RWPE1 (cell line): Measurements from ENCODE around the gene CALN1.
A peak's percentile ranks its signal among the peaks of the same experiment; 100 is the strongest.

Experiments
- CTCF ChIA-PET: fragments of 350-600 bp; sonication (Branson Sonifier 250); formaldehyde crosslinking; extraction: SDS; loops from one replicate; lab custom pipeline; 2021; lab: Yijun Ruan, JAX
- POLR2A ChIA-PET: fragments of 400-600 bp; formaldehyde crosslinking; extraction: SDS; loops from one replicate; lab custom pipeline; 2020; ENCODE audit warnings: antibody characterized with exemption; ENCODE audit not compliant: low non-redundant PET; lab: Yijun Ruan, JAX
- DNase-seq: peaks from one replicate; pipeline ENCODE4 v3.0.0; 2012; ENCODE audit warnings: low spot score
- H3K27ac ChIP-seq: fragments of 450-650 bp; 2 replicates; pipeline ENCODE4 v1.5.1; 2017
- TF ChIP-seq, protein P1 (sequence below): fragments of 450-650 bp; conservative IDR thresholded peaks from 2 replicates; pipeline ENCODE4 v1.5.1; 2017; ENCODE audit warnings: low read depth, mild to moderate bottlenecking

The CALN1 gene

DNA sequence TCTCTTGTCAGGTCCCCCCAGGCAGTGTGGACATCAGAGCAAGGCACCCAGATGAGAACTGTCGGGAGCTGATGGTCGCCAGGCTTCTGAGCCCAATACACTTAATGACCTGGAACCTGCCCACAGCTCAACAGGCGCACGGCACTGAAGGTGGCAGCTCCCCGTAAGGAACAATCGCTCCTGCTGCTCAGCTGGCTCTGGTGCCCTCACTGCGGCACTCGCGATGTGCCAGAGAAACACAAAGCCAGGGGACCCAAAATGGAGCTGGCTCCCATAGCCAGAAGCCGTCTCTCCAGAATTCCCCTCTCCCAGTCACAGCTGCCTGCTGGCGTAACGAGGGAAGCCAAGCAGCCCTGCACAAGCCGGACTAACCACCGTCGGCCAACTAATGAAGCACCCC lies 6.3 kb downstream of the CALN1 start:
- no peak overlapping the region for H3K27ac ChIP-seq
- no peak for DNase-seq
- ChIA-PET POLR2A (no interaction called here), CTCF (interaction anchor here (0.6 to 0.7 kb wide), 3 partner anchors 14 to 66 kb away, joined by 3 to 6 read pairs (median 4); no protein-coding TSS in a partner anchor)
- TF ChIP-seq, protein P1, sequence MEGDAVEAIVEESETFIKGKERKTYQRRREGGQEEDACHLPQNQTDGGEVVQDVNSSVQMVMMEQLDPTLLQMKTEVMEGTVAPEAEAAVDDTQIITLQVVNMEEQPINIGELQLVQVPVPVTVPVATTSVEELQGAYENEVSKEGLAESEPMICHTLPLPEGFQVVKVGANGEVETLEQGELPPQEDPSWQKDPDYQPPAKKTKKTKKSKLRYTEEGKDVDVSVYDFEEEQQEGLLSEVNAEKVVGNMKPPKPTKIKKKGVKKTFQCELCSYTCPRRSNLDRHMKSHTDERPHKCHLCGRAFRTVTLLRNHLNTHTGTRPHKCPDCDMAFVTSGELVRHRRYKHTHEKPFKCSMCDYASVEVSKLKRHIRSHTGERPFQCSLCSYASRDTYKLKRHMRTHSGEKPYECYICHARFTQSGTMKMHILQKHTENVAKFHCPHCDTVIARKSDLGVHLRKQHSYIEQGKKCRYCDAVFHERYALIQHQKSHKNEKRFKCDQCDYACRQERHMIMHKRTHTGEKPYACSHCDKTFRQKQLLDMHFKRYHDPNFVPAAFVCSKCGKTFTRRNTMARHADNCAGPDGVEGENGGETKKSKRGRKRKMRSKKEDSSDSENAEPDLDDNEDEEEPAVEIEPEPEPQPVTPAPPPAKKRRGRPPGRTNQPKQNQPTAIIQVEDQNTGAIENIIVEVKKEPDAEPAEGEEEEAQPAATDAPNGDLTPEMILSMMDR = no peak

DNA sequence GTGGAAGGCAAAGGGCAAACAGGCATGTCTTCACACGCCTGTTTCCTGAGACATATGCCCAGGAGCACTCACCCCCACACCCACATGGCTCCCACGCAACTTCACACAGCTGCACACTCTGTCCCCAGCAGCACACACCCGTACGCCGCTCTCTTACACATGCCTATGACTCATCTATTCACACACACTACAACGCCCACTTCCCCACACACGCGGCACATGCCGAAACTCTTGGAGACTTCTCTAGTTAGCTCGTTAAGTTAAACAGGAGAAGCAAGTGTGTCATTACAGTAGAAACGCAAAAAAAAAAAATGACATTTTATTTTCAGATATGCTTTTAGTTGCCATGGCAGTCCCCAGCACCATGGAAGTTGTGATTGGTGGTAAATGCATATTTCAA lies 6.7 kb downstream of the CALN1 start:
- DNase-seq = peak; percentile 21
- TF ChIP-seq, protein P1 = no peak
- no peak overlapping the region for H3K27ac ChIP-seq
- ChIA-PET CTCF (interaction anchor here (0.6 to 0.7 kb wide), 2 partner anchors 17 to 65 kb away, joined by 3 to 6 read pairs; no protein-coding TSS in a partner anchor), POLR2A (no interaction called here)

DNA sequence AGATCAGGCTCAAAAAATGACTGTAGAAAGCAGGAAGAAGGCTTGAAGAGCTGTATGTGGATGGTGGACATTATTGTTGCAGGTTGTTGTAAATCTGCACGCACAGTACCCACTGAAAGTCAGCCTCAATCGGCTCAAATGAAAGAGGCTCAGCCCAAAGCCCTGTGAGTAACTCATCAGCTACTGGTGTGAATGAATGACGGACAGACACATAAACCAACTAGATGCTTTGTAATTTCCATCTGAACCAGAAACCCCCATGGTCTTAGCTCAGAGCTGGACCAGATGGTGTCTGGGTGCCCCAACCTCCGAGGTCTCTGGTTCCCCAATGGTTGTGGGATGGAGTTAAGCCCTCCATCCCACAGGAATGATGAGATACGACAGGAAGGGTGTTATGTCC lies 7.4 kb downstream of the CALN1 start:
- ChIA-PET CTCF (no interaction called here), POLR2A (no interaction called here)
- H3K27ac ChIP-seq = no peak overlapping the region
- DNase-seq = no peak
- TF ChIP-seq, protein P1 = no peak

DNA sequence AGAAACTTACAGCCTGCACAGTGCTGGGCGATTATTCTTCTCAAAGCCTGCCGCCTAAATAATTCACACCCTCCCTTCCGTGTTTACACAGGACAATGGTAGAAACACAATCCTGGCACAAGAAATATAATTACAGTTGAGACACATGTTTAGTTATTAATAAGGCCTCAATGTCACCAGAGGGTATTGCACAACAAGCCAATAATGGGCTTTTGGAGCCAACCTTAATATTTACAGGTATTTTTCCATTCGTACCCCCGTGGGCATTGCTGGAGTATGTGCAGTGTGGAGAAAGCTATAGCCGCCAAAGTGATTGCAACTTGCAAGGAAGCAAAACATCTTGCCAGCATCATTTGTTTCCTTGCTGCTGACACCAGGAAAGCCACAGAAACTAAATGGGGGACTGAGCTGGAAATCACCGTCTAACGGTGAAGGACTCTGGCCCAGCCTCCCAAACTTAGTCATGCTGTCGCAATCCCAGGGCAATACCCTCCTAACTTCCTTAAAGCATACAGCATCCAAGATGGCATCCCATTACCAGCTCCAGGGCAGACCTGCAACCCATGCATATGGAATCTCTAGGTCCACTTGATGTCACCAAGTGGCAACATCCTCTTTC lies 8.6 kb downstream of the CALN1 start:
- TF ChIP-seq, protein P1 = no peak
- POLR2A ChIA-PET = no interaction called here
- CTCF ChIA-PET = no interaction called here
- no peak overlapping the region for H3K27ac ChIP-seq
- DNase-seq = no peak

DNA sequence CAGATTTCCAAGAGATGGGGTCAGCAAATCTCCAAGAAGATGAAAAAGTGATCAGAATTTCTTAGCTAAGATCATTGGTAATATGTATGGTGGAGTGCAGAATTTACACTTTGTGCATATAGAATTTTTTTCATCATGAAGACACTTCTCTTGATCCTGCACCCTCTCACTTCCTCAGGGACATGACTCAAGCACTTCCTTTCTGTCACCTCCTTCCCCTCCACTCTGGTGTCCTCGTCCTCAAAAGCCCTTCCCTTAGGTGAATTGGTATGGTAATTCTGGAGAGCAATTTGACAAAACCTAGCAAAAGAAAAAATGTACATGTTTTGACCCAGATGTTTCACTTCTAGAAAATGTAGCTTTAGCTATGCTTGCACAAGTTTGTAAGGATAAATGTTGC lies 18.1 kb downstream of the CALN1 start:
- CTCF ChIA-PET = no interaction called here
- DNase-seq = no peak
- TF ChIP-seq, protein P1 = no peak
- no peak overlapping the region for H3K27ac ChIP-seq
- POLR2A ChIA-PET = no interaction called here

DNA sequence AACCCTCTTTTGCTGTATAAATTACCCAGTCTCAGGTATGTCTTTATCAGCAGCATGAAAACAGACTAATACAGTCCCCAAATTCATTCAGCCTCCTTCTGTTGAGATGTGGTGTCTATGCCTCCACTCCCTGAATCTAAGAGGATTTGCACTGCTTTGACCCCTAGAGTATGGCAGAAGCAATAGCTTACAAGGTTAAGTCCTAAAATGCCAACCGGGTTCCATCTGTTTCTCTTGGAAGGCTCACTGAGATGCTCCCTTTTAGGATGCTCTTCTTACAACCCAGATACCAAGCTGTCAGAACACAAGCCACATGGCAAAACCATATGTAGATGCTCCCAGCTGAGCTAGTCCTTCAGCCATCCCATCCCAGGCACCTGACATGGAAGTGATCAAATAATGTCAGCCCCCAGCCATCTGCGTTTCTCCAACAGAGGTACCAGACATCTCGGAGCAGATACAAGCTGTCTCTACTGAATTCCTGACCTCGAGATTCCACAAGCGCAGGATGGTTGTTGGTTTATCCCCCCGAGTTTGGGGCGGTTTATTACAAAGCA lies 20.2 kb downstream of the CALN1 start:
- POLR2A ChIA-PET = no interaction called here
- TF ChIP-seq, protein P1 = no peak
- no peak overlapping the region for H3K27ac ChIP-seq
- DNase-seq = no peak
- CTCF ChIA-PET = interaction anchor here (0.7 kb wide), 1 partner anchor 14 kb away, joined by 4 read pairs; no protein-coding TSS in a partner anchor
